GM19351 (cell line): ENCODE measurements around the gene FUBP3.
A peak's percentile ranks its signal among the peaks of the same experiment; 100 is the strongest.
"Not testable (repeated sequence)": the region's sequence is repeated elsewhere in the genome, so short reads cannot be mapped to it uniquely, and the experiment has no call there.

Experiments
- ATAC-seq: cut with Tn5 transposase; IDR thresholded peaks from one replicate; pipeline ENCODE4 v1.9.1; 2021; ENCODE audit warnings: mild to moderate bottlenecking, moderate library complexity; ENCODE audit not compliant: unreplicated experiment

The FUBP3 gene

DNA sequence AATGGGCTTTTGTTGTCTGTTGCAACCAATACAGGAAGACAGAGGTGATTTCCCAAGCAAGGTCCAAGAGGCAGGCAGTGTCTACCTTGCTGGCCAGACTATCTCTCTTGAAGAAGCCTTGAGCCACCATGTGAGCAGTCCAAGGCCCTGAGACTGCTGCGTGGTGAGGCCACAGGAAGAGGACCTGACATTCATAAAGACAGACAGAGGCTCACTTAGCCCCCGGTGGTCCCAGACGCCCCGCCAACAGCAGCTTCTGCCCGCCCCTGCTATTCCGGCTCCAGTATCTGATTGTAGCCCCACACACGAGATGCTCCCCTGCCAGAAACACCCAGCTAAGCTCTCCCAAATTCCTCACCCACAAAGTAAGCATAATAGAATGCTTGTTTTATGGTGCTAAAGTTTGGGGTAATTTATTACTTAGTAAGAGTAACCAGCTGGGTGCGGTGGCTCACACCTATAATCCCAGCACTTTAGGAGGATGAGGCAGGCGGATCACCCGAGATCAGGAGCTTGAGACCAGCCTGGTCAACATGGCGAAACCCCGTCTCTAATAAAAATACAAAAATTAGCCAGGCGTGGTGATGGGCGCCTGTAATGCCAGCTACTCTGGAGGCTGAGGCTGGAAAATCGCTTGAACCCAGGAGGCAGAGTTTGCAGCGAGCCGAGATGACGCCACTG, 22.8 kb upstream of the FUBP3 start:
- ATAC-seq, result no peak

DNA sequence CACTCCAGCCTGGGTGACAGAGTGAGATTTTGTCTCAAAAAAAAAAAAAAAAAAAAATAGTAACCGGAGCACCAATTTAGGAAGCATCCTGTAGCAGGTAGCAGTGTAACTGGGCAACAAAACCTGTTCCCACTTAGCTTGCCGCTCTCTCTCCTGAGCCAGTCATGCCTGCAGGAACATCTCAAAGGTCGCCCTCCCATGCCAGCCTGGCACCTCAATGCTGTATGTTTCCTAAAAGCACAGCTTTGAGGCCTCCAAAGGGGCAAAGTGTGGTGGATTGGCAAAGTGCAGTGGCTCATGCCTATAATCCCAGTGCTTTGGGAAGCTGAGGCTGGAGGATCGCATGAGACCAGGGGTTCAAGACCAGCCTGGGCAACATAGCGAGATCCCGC, 22.3 kb upstream of the FUBP3 start:
- ATAC-seq, result no peak

DNA sequence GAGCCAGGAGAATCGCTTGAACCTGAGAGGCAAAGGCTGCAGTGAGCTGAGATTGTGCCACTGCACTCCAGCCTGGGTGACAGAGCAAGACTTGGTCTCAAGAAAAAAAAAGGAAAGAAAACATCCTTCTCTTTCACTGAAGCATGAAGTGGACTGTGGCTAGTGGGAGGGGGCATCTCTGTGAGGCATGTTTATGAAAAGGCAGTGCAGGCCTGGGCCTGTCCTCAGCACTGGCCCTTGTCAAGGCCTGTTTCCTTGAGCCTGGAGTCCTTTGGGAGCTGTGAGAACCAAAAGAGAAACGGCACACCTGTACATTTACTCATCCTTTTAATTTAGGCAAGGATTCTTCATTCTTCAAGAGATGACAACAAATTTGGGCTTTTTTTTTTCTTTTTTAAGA, 18.3 kb upstream of the FUBP3 start:
- no peak for ATAC-seq

DNA sequence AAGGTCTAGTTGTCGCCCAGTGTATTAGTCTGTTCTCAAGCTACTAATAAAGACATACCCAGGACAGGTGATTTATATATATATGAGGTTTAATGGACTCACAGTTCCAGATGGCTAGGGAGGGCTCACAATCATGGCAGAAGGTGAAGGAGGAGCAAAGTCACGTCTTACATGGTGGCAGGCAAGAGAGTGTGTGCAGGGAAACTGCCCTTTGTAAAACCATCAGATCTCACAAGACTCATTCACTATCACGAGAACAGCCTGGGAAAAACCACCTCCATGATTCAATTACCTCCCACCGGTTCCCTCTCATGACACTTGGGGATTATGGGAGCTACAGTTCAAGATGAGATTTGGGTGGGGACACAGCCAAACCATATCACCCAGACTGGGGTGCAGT, 16.9 kb upstream of the FUBP3 start:
- not testable (repeated sequence) for ATAC-seq

DNA sequence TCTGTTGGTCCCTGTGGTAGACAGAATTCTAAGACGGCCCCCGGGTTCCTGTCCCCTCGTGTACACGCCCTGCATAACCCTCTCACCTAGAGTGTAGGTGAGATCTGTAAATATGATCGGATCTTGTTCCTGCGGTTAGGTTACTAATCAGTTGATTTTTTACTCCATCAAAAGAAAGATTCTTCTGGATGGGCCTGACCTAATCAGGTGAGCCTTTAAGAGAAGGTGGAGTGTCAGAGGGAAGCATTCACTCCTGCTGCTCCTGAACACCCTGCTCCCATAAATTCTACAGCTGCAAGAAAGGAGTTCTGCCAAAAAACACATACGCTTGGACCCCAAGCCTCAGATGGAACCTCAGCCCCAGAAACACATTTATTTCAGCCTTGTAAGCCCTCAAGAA, 15.6 kb upstream of the FUBP3 start:
- ATAC-seq, result no peak

DNA sequence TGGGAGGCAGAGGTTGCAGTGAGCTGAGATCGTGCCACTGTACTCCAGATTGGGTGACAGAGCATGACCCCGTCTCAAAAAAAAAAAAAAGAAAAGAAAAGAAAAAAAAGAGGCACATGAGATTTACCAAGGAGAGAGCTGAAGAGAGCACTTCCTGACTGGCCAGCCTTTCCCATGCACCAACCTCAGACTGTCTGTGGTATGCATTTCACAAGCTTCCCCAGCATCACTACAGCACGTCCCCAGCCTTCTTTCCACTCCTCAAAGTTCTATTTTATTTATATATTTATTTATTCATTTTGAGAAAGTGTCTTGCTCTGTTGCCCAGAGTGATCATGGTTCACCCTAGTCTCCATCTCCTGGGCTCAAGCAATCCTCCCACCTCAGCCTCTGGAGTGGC, 13.6 kb upstream of the FUBP3 start:
- no peak for ATAC-seq

DNA sequence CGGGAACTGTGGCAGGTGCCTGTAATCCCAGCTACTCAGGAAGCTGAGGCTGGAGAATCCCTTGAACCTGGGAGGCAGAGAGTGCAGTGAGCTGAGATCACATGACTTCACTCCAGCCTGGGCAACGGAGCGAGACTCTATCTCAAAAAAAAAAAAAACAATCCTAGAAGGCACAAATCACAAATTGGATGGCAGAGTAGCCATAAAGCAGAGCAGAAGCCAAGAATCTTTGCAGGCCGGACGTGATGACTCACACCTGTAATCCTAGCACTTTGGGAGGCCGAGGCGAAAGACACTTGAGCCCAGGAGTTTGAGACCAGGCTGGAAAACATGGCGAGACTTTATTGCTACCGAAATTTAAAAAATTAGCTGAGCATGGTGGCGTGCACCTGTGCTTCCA, 9.2 kb upstream of the FUBP3 start:
- ATAC-seq, result no peak

DNA sequence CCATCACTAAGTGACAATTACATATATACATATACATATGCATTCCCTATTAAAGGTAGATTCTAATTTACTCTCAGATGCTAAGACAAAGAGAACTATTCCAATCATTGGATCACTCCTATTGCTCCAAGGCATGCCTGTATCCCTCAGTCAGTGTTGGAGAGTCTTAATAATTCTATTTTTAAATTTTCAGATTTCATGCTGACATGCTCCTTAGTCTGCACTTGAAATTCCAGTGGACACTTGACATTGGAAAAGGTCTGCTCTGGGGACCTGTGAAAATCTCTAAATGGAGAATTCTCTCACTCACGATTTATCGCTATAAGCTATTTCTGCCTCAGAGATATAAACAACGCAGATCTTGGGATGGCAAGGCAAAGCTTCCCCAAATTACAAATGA, 3.9 kb upstream of the FUBP3 start:
- no peak for ATAC-seq

DNA sequence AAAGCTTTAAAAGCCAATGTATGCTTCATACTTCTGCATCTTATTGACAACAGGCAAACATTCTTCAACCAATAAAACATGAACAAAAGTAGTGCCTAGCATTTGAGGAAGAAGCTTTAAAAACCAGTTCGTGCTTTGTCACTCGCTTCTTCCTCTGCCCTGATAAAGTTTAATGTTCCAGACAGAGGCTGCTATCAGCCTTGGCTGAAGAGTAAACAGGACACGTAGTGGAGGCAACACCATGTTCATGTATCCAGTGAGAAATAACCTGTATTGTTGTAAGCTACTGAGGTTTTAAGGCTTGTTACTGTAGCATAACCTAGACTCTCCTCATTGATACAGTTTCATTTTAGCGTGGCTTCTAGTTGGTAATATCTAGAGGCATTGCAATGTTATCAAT, 3.2 kb upstream of the FUBP3 start:
- ATAC-seq, result no peak

DNA sequence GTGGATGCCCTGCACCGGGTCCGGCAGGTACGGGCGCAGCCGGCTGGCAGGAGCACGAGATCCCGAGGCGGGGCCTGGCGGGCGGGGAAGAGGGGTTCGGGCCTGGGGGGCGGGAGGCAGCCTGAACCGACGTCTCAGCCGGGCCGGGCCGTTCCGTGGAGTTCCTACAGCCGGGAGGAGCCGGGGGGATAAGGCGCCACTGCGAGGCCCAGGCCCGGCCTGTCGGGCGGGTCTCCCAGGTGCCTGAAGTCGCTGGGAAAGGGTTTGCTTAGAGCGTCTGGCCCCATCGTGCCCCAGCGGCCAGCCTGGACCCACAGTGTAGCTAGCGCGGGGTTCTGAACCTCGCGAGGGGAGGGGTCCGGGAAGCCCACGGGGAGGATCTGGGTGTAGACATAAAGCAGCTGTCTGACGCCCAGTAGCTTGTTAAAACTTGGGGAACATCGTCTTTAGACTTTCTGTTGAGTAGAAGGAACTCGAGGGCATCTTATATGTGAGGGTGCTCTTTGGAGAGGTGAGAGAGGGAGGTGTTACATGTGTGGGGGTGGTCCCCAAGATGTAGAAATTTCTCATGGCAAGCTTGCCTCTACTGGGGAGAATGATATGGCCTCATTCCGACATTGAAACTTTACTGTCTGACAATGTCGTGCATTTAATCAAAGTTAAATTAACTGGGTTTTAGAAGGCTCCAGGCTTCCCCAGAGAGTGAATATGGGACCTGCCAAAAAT, 524 bp downstream of the FUBP3 start:
- ATAC-seq, result peak; percentile 23

DNA sequence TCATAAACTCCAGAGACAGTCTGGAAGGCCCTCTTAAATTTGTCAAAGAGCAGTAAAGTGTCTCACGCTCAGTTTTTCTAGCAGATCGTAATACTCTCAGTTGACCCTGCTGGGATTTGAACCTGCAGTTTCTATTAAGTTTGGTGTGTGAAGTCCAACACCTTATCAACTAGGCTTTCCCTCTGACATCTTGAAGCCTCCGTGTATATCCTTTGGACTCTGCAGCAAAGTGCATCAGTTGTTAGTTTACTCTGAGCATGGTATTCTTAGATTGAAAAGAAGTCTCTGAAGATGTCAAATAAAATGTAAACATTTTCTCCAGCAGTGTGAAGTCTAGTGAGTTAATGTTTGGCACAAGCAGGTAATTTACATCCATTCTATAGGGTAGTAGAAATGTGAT, 2.4 kb downstream of the FUBP3 start:
- no peak for ATAC-seq

DNA sequence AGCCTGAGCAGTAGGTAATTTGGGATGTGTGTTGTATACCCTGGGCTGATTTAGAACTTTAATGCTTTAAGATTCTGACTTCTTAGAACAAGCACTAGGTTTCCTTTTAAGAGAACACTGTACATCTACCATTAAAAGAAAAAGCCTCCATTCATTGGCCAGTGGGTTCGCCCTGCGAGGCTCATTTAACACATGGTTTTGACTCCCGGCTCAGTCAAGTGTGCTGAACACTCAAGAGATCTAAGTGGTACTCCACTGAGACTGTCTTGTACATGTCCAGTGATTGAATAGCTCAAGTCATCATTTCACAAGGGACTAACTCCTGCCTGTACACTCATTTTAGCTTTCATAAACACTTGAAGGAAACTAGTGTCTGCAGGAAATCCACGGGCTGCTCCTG, 3.9 kb downstream of the FUBP3 start:
- ATAC-seq, result no peak

DNA sequence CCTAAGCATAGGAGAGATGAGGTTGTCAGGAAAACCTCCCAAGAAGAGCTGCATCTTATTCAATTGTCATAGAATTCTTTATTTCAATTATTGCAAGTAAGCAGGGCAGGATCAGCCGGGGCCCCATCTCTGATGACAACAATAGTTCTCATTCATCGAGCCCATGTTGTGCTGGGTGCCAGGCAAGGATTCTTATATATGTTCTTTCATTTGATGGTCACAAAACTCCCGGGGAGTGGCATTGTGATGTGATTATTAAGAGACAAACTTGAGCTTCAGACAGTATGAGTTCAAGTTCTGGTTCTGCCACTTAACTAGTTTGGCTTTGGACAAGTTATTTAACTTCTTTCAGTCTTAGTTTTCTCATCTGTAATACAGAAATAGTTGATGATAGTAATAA, 8.5 kb downstream of the FUBP3 start:
- ATAC-seq, result no peak

DNA sequence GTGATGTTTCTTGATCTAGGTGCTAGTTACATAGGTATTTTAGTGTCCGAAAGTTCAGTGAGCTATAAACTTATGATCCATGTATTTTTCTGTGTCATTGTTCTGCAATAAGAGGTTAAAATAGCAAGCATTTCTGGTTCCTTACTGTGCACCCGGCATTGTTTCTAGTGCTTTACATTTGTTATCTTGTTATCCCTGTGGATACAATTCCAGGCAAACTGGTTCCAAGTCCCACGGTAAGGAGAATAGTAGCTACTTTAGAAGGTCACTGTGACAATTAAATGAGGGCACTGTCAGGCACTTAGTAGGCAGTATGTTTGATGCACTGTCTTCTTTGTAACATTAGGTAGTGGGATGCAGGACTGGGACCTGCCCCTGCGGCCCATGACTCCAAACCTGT, 9.0 kb downstream of the FUBP3 start:
- ATAC-seq, result no peak

DNA sequence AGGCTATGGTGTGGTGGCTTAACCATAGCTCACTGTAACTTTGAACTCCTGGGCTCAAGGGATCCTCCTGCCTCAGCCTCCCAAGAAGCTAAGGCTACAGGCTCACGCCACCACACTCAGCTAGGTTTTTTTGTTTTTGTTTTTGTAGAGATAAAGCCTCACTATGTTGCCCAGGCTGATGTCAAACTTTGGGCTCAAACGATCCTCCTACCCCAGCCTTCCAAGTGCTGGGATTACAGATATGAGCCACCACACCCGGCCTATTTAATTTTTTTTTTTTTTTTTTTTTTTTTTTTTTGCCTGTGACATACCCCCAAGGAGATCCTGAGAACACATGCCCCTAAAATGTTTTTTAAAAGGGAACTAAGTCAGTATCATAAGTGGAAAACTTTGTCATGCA, 10.4 kb downstream of the FUBP3 start:
- ATAC-seq, result no peak

DNA sequence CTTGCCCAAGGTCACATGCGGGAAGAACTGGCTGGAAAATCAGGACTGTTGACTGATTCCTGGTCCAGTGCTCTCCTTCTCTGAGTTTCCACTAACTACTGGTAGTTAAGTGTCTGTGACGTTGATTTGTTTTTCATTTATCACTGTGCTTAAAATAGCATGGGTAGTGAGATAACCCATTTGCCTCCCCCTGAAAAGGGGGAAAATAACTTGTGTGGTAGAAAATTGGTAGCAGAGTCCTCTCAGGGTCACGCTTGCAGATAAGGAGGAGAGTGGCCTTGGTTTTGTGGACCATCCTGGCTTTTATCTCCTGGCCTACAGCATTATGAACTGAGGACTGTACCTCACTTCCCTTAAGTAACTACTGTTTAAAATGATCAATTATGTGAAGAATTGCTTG, 10.9 kb downstream of the FUBP3 start:
- no peak for ATAC-seq

DNA sequence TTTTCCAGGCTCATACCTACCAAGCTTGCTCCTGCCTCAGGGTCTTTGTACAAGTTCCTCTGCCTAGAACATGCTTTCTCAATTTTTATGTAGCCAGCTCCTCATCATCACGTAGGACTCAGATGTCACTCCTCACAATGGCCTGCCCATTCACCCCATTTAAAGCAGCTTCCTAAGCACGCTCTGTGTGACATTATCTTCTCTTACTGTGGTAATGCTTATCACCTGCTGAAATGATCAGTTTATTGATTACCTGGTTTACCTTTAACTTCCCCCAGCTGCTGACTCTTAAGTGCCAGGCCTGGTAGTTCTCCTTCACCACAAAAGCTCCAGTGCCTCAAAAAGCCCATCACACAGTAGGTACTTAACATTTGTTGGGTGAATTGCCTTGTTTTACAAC, 13.6 kb downstream of the FUBP3 start:
- ATAC-seq, result no peak

DNA sequence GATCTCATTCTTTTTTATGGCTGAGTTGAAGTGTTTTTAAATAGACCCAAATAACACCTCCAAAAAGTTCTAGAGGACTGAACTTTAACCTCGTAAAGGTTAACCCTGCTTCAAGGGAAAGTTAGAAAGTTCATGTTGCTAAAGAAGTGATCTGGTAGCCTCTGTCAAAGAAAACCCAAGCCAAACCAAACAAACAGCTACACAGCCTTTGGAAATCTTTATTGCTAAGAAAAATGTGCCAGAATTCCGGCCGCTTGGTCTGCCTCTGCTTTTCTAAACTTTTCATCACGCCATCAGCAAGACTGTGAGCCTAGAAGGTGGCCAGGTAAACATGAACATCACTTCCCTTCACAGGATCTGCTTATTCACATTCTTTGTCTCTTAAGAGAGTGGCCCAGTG, 17.9 kb downstream of the FUBP3 start:
- no peak for ATAC-seq

DNA sequence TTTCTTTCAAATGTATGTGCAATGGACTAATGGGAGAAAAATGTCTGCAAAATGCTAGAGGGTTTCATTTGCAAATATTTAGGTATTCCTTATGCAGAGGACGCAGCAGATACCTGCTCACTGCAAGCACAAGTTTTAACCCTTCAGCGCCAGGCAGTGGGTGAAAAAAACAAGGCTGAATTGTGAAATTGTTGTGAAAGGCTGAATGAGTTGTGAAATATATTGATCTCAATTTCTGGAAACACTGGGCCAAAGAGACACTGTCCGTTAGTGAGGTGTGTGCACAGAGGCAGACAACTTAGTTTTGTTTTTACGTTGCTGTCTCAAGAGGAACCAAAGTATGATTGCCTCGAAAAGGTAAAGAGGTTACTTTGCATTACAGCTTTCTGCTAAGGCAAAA, 18.8 kb downstream of the FUBP3 start:
- no peak for ATAC-seq

DNA sequence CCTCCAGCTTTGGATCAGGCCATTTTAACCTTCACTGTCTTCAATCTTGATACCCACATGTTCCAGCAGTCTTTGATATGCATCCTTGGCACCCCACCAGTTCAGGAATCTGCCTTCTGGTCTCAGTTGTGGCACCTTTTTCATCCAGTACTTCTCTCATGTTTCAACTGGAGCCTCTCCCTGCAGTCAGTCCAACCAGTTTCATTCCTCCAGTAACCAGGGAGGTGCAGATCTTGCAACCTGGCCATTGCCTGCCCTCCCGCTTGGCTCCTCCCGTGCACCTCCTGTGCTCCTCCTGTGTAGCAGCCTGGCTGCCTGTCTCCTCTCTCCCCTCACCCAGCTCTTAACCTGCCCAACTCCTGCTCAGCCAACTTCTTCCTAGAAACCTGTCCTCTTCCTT, 20.2 kb downstream of the FUBP3 start:
- ATAC-seq, result no peak

DNA sequence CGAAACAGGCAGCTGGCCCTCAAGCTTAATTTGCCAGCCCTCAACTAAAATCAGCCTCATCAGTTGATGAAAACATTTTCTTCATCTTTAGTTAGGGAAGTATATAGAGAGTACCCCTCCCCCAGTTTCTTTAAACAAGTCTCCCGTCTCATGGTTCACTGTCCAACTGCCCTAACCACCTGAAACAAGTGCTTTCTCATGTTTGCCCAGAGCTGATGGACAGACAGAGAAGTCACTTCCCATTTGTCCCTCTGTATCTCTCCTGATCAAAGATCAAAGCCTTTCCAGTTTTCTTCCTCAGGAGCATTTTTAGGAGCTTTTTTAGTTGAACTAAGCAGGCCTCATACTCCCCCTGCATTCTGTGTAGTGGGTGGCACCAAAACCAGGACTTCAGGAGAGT, 21.7 kb downstream of the FUBP3 start:
- ATAC-seq, result no peak

DNA sequence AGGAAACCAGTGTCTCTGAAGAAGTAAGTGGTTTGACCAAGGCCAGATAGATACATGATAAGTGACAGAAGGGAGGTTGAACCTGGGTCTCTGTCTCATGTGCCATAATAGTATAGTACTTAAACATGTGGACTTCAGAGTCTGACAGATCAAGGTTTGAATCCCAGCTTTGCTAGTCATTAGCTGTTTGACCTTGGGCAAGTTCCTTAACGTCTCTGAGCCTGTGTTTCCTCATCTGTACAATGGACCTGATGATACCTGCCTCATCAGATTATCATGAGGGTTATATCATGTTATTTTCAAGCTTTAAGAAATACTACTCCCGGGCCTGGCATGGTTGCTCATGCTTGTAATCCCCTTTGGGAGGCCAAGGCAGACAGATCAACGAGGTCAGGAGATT, 24.9 kb downstream of the FUBP3 start:
- ATAC-seq, result no peak
